Colonic mucosa (tissue), 4 donors: Measurements from ENCODE around the gene ALDH4A1. TPM values are rescaled to one million over a fixed set of nuclear protein-coding genes. Genes with fewer than 3 reads are reported as not detected.
"Not testable (repeated sequence)": the region's sequence is repeated elsewhere in the genome, so short reads cannot be mapped to it uniquely, and the experiment has no call there.

Source experiments
- DNase-seq: peaks from one replicate; pipeline ENCODE4 v3.0.0-alpha.2; 2020
- H3K27ac ChIP-seq: fragments of 200-600 bp; one replicate; pipeline ENCODE4 v1.8.0; 2021
- H3K27me3 ChIP-seq: fragments of 200-600 bp; one replicate; pipeline ENCODE4 v1.8.0; 2021
- H3K36me3 ChIP-seq: fragments of 200-600 bp; one replicate; pipeline ENCODE4 v1.8.0; 2021
- H3K4me1 ChIP-seq: fragments of 200-600 bp; one replicate; pipeline ENCODE4 v1.8.0; 2021; ENCODE audit warnings: mild to moderate bottlenecking
- H3K4me3 ChIP-seq: fragments of 200-600 bp; one replicate; pipeline ENCODE4 v1.8.0; 2021
- H3K9ac ChIP-seq, 2 donors: one replicate each; pipeline ENCODE4 v1.7.0; 2013; ENCODE audit warnings: control low read depth in 2 of 2, low read depth in 2 of 2, low read length in 2 of 2
- H3K9me3 ChIP-seq: fragments of 200-600 bp; one replicate; pipeline ENCODE4 v1.8.0; 2021
- intact Hi-C: fragments of 100-400 bp; cut with DNase I; formaldehyde crosslinking; loops from one replicate; pipeline ENCODE4 v1.14.1; 2022
- total RNA-seq, 2 donors: library from RNA; stranded (reverse); fragmentation: NEBNext Ultra II Directional in 1 of 2; extraction: Animal tissue kit (Norgen Biotek cat#: 25700) in 1 of 2; gene quantifications; one replicate each; pipeline ENCODE4 v1.2.1, GENCODE V29; 2021
- TF ChIP-seq, protein P1 (sequence below): fragments of 200-600 bp; IDR thresholded peaks from one replicate; pipeline ENCODE4 v1.8.0; 2022; ENCODE audit warnings: antibody characterized with exemption, mild to moderate bottlenecking
- donor health status: healthy.
- donor health status: DM: no; HTN: no; CAD: no.
- donor health status: DM: no; HTN: no; CAD: no.

ALDH4A1 gene
- total RNA-seq, 2 donors from 2014 or later = 7.9 to 13.0 TPM

DNA sequence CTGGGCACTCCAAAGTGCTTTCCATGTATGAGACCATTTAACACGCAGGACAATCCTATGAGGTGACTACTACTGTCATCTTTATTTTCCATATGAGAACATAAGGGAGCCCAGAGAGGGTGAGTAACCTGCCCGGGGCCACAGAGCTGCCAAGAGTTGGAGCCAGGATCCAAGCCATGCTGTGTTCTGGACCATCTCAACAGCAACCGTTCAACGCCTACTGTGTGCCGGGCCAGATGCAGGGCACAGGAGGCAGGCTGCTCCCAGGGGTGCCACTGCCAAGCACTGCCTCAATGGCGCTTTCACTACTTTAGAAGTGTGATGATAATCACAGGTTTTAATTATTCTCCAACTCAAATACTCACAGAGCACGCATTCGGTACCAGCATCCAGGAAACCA lies 3.8 kb downstream of the ALDH4A1 start:
- H3K27me3 ChIP-seq = no peaks in the 10 kb centered on the region
- H3K36me3 ChIP-seq = no peaks in the 10 kb centered on the region
- intact Hi-C loops = no loop called here
- peaks cover 7% of the 10 kb centered on the region for H3K4me1 ChIP-seq
- no peak overlapping the region for H3K9ac ChIP-seq
- no peak for DNase-seq
- TF ChIP-seq, protein P1, sequence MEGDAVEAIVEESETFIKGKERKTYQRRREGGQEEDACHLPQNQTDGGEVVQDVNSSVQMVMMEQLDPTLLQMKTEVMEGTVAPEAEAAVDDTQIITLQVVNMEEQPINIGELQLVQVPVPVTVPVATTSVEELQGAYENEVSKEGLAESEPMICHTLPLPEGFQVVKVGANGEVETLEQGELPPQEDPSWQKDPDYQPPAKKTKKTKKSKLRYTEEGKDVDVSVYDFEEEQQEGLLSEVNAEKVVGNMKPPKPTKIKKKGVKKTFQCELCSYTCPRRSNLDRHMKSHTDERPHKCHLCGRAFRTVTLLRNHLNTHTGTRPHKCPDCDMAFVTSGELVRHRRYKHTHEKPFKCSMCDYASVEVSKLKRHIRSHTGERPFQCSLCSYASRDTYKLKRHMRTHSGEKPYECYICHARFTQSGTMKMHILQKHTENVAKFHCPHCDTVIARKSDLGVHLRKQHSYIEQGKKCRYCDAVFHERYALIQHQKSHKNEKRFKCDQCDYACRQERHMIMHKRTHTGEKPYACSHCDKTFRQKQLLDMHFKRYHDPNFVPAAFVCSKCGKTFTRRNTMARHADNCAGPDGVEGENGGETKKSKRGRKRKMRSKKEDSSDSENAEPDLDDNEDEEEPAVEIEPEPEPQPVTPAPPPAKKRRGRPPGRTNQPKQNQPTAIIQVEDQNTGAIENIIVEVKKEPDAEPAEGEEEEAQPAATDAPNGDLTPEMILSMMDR = no peak
- H3K9me3 ChIP-seq = no peaks in the 10 kb centered on the region
- H3K4me3 ChIP-seq = no peak overlapping the region
- H3K27ac ChIP-seq = no peak overlapping the region

DNA sequence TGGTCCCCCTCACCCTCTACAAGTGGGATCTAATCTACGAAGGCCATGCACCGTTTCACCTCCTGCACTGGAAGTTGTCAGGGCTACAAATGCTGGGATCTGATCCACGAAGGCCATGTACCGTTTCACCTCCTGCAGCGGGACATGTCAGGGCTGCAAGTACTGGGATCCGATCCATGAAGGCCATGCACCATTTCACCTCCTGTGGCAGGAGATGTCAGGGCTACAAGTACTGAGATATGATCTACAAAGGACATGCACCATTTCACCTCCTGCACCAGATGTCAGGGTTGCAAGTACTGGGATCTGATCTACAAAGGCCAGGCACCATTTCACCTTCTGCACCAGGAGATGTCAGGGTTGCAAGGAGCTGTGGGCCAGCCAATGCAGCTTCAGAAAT lies 7.0 kb downstream of the ALDH4A1 start:
- Histone ChIP-seq H3K9ac (no peak overlapping the region), H3K9me3 (no peaks in the 10 kb centered on the region), H3K4me1 (no peaks in the 10 kb centered on the region), H3K27ac (no peak overlapping the region), H3K27me3 (no peaks in the 10 kb centered on the region), H3K4me3 (no peak overlapping the region), H3K36me3 (no peaks in the 10 kb centered on the region)
- intact Hi-C loops = no loop called here
- TF ChIP-seq, protein P1 = no peak
- no peak for DNase-seq

DNA sequence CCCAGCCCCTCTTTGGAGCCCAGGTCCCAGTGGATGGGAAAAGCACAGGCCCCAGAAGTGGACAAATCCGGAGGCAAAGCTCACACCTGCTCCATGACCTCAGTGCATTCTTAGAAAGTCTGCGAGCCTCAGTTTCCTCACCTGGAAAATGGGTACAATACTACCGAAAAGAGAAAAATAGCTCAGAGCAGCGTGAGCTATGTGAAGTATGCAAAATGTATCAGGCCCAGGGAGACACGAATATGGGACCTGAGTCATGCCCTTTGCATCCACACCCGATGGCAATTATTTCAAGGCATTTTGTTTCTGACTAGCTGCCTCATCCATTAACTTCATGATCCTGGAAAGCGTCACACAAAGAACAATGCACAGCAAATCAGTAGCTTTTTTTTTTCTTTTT lies 9.2 kb downstream of the ALDH4A1 start:
- H3K36me3 ChIP-seq = no peaks in the 10 kb centered on the region
- H3K9me3 ChIP-seq = no peaks in the 10 kb centered on the region
- H3K27ac ChIP-seq = no peak overlapping the region
- H3K4me1 ChIP-seq = no peaks in the 10 kb centered on the region
- TF ChIP-seq, protein P1 = no peak
- no peak overlapping the region for H3K4me3 ChIP-seq
- intact Hi-C loops = no loop called here
- no peak overlapping the region for H3K9ac ChIP-seq
- no peaks in the 10 kb centered on the region for H3K27me3 ChIP-seq
- DNase-seq = no peak

DNA sequence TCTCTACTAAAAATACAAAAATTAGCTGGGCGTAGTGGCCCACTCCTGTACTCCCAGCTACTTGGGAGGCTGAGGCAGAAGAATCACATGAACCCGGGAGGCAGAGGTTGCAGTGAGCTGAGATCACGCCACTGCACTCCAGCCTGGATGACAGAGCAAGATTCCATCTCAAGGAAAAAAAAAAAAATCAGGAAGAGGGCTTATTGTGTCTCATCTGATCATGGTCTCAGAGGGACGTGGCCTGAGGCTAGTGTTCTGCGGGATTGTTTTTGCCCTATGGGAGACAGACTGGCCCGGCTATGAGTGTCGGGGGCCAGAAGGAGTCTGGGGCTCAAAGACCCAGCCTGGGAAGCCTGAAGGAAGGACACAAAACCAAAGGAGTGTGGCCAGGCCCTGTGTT lies 10.5 kb downstream of the ALDH4A1 start:
- intact Hi-C loops, DNase-seq, H3K9me3 ChIP-seq, H3K27me3 ChIP-seq, H3K27ac ChIP-seq, H3K4me1 ChIP-seq, H3K36me3 ChIP-seq, H3K4me3 ChIP-seq, H3K9ac ChIP-seq: not testable (repeated sequence)

DNA sequence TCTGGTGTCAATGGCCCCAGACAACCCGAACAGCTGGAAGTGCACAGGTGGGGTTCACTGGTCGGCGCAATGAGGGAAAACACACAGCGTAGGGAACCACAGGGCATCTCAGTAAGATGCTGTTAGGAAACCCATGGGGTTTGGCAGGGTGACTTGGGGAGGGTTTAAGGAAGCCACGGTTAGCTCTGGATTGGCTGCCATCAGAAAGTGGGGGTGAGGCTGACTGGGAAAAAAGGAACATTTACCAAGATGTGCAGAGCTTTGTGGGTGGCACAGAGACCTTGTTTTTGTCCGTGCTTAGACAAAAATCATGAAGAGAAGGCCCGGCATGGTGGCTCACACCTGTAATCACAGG lies 11.0 kb downstream of the ALDH4A1 start:
- Histone ChIP-seq H3K9me3 (no peaks in the 10 kb centered on the region), H3K4me1 (no peaks in the 10 kb centered on the region), H3K4me3 (no peak overlapping the region), H3K9ac (no peak overlapping the region), H3K36me3 (no peaks in the 10 kb centered on the region), H3K27me3 (no peaks in the 10 kb centered on the region), H3K27ac (no peak overlapping the region)
- intact Hi-C loops = no loop called here
- TF ChIP-seq, protein P1 = no peak
- no peak for DNase-seq

DNA sequence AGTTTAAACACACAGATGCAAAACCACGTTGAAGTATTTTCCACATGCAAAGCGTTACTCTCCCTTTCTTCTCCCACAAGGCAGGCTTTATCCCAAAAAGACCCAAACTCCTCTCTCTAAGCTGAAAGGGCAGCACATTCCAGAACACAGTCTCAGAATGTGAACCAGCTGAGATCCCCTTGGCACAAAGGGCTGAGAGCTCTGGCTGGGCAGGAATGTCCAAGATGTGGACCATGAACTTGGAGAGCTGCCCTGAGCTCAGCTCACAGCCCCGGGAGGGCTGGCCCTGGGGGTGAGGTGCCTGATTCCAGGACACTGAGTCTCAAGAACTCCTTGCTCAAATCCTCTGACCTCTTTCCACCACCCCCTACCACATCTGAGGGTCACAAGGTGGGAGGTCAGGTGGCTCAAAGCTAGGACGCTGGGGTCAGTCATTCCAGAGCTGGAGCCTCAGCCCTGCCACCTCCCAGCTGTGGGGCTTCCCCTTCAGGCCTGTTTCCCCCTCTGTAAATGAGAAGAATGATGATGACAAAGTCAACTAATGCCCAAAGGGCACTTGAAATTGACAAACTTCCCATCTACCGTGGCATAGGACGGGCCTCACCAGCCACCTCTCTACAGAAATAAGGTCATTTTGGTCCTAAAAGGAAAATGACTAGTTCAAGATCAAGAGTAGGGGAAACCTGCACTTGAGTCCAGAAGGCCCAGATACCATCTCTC lies 11.5 kb downstream of the ALDH4A1 start:
- Histone ChIP-seq H3K27me3 (no peaks in the 10 kb centered on the region), H3K4me1 (no peaks in the 10 kb centered on the region), H3K9ac (no peak overlapping the region), H3K4me3 (no peak overlapping the region), H3K36me3 (no peaks in the 10 kb centered on the region), H3K27ac (no peak overlapping the region), H3K9me3 (no peaks in the 10 kb centered on the region)
- TF ChIP-seq, protein P1 = no peak
- intact Hi-C loops = no loop called here
- no peak for DNase-seq
